HEK293T (cell line): ENCODE data around the gene ILK.

Source experiments
- CTBP1 ChIP-seq: fragments of 450-650 bp; IDR thresholded peaks from 2 replicates; pipeline ENCODE4 v1.6.1; 2016; ENCODE audit warnings: borderline replicate concordance
- FOXM1 ChIP-seq: fragments of 450-650 bp; IDR thresholded peaks from 2 replicates; pipeline ENCODE4 v1.6.1; 2017; ENCODE audit warnings: mild to moderate bottlenecking, borderline replicate concordance
- HDGF ChIP-seq: fragments of 450-650 bp; IDR thresholded peaks from 2 replicates; pipeline ENCODE4 v1.6.1; 2017; ENCODE audit warnings: antibody characterized with exemption, borderline replicate concordance
- NFRKB ChIP-seq: fragments of 450-650 bp; IDR thresholded peaks from 2 replicates; pipeline ENCODE4 v1.6.1; 2016; ENCODE audit warnings: mild to moderate bottlenecking, moderate library complexity
- SP1 ChIP-seq: fragments of 450-650 bp; IDR thresholded peaks from 2 replicates; pipeline ENCODE4 v1.6.1; 2017

GRCh38 chr11:6626971-6627761 lies 23.6 kb downstream of the ILK start:
- TF ChIP-seq FOXM1 (no peak), SP1 (no peak), CTBP1 (no peak), NFRKB (no peak), HDGF (no peak)
